GM12875 (cell line): ENCODE data around the gene ZIC1.

Experiments used
- H3K4me3 ChIP-seq: one replicate; pipeline ENCODE4 v1.5.1; 2011; ENCODE audit warnings: low read depth, low read length, control low read depth
- CTCF ChIP-seq: IDR thresholded peaks from 2 replicates; pipeline ENCODE4 v1.5.1; 2011; ENCODE audit warnings: low read depth, mild to moderate bottlenecking, control low read depth, inconsistent platforms, low read length, moderate library complexity, borderline replicate concordance; ENCODE audit not compliant: insufficient read depth

Gene ZIC1

GRCh38 chr3:147403511-147403910 is 5.7 kb upstream of the ZIC1 start:
- no peak overlapping the region for H3K4me3 ChIP-seq
- TF ChIP-seq CTCF, result no peak

GRCh38 chr3:147404000-147404799 is 5.0 kb upstream of the ZIC1 start:
- no peak overlapping the region for H3K4me3 ChIP-seq
- no peak for TF ChIP-seq CTCF

- TF ChIP-seq CTCF, result no peak
- no peak overlapping the region for H3K4me3 ChIP-seq
These were observed 4.3 kb upstream of the ZIC1 start for GRCh38 chr3:147404800-147405230.

- no peak for TF ChIP-seq CTCF
- no peak overlapping the region for H3K4me3 ChIP-seq
These were observed 3.7 kb upstream of the ZIC1 start for GRCh38 chr3:147405231-147406027.

- H3K4me3 ChIP-seq, result no peak within 1 kb of the TSS
These were observed 2.9 kb upstream of the ZIC1 start, which contains the start of gene ZIC4 for GRCh38 chr3:147406028-147406931. ZIC4 (minus strand) TSS chr3:147406543; CDS start chr3:147402797, 3,746 bp downstream.

More at GRCh38 chr3:147406028-147406931, 2.9 kb upstream of the ZIC1 start, which contains the start of gene ZIC4:
- TF ChIP-seq CTCF, result no peak
